ENCODE measurements around the gene GPR179.
"Not testable (repeated sequence)": the region's sequence is repeated elsewhere in the genome, so short reads cannot be mapped to it uniquely, and the experiment has no call there.

GPR179 gene

GRCh38 chr17:38322156-38322779 is 21.5 kb downstream of the GPR179 start:
- DNase-seq: peak; percentile 27 to 33

- no peak for DNase-seq
These were observed 23.3 kb downstream of the GPR179 start for GRCh38 chr17:38320482-38320881.

- no peak for DNase-seq
These were observed 26.7 kb downstream of the GPR179 start for GRCh38 chr17:38317081-38317480.

GRCh38 chr17:38315497-38315896 is 28.3 kb downstream of the GPR179 start:
- no peak for DNase-seq

GRCh38 chr17:38296834-38297517 is 46.8 kb downstream of the GPR179 start, which contains the start of gene MRPL45:
Gene MRPL45, plus strand, starts transcription at chr17:38297168. Its CDS starts 16 bp downstream, at chr17:38297184.
- peak; percentile 91 to 93 for DNase-seq

- DNase-seq: not testable (repeated sequence)
These were observed 48.0 kb downstream of the GPR179 start for GRCh38 chr17:38295602-38296365.

- DNase-seq: not testable (repeated sequence)
These were observed 54.0 kb downstream of the GPR179 start for GRCh38 chr17:38289760-38290159.

GRCh38 chr17:38288217-38288827 is 55.4 kb downstream of the GPR179 start:
- DNase-seq: peak; percentile 22 to 31

GRCh38 chr17:38286501-38287091 is 57.2 kb downstream of the GPR179 start:
- DNase-seq: peak; percentile 36 to 50

GRCh38 chr17:38285994-38286393 is 57.8 kb downstream of the GPR179 start:
- DNase-seq: not testable (repeated sequence)
